PFSK-1 (cell line): ENCODE results near the gene ZNF718.

Experiments used
- FOXP2 ChIP-seq: optimal IDR thresholded peaks from 2 replicates; pipeline ENCODE3; 2011; ENCODE audit warnings: borderline replicate concordance, control low read depth, inconsistent platforms; ENCODE audit not compliant: insufficient read depth; ENCODE audit errors: extremely low read length, extremely low read depth
- POLR2AphosphoS5 ChIP-seq: IDR thresholded peaks from 2 replicates; pipeline ENCODE4 v1.6.1; 2012; ENCODE audit warnings: low read depth, mild to moderate bottlenecking, control low read depth, low read length, moderate library complexity
- SIN3A ChIP-seq: IDR thresholded peaks from 2 replicates; pipeline ENCODE4 v1.6.1; 2012; ENCODE audit warnings: mild to moderate bottlenecking, low read length, moderate library complexity, borderline replicate concordance; ENCODE audit not compliant: insufficient read depth
- TAF1 ChIP-seq: IDR thresholded peaks from 2 replicates; pipeline ENCODE4 v1.6.1; 2012; ENCODE audit warnings: low read length, control low read depth, borderline replicate concordance; ENCODE audit not compliant: insufficient read depth
- TF ChIP-seq, protein P1 (sequence below), 2 experiments: IDR thresholded peaks; 2 replicates each; pipeline versions ENCODE4 v1.6.1 to v1.8.0; 2011 to 2012; ENCODE audit warnings: low read depth in 2 of 2, low read length in 2 of 2, control low read depth in 1 of 2, inconsistent platforms in 1 of 2, mild to moderate bottlenecking in 1 of 2, moderate library complexity in 1 of 2; ENCODE audit not compliant: insufficient read depth in 1 of 2

DNA sequence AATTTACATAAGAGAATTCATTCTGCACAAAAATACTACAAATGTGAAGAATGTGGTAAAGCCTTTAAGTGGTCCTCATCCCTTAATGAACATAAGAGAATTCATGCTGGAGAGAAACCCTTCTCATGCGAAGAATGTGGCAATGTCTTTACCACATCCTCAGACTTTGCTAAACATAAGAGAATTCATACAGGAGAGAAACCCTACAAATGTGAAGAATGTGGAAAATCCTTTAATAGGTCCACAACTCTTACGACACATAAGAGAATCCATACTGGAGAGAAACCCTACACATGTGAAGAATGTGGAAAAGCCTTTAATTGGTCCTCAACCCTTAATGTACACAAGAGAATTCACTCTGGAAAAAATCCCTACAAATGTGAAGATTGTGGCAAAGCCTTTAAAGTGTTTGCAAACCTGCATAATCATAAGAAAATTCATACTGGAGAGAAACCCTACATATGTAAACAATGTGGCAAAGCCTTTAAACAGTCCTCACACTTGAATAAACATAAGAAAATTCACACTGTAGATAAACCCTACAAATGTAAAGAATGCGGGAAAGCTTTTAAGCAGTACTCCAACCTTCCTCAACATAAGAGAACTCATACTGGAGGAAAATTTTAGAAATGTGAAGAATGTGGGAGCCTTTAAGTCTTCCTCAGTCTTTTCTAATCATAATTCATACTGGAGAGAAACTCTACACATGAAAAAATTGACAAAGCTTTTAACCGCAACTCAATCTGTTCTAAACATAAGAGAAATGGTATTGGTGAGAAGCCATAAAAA is 37.4 kb downstream of the ZNF718 start:
- TF ChIP-seq POLR2AphosphoS5 (no peak), TAF1 (no peak), SIN3A (no peak), FOXP2 (no peak)
- TF ChIP-seq, protein P1, sequence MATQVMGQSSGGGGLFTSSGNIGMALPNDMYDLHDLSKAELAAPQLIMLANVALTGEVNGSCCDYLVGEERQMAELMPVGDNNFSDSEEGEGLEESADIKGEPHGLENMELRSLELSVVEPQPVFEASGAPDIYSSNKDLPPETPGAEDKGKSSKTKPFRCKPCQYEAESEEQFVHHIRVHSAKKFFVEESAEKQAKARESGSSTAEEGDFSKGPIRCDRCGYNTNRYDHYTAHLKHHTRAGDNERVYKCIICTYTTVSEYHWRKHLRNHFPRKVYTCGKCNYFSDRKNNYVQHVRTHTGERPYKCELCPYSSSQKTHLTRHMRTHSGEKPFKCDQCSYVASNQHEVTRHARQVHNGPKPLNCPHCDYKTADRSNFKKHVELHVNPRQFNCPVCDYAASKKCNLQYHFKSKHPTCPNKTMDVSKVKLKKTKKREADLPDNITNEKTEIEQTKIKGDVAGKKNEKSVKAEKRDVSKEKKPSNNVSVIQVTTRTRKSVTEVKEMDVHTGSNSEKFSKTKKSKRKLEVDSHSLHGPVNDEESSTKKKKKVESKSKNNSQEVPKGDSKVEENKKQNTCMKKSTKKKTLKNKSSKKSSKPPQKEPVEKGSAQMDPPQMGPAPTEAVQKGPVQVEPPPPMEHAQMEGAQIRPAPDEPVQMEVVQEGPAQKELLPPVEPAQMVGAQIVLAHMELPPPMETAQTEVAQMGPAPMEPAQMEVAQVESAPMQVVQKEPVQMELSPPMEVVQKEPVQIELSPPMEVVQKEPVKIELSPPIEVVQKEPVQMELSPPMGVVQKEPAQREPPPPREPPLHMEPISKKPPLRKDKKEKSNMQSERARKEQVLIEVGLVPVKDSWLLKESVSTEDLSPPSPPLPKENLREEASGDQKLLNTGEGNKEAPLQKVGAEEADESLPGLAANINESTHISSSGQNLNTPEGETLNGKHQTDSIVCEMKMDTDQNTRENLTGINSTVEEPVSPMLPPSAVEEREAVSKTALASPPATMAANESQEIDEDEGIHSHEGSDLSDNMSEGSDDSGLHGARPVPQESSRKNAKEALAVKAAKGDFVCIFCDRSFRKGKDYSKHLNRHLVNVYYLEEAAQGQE (IDR thresholded peaks at IDR 0.05; ENCODE audit: insufficient read depth in 1 of 2, low read depth in 2 of 2, low read length in 2 of 2) = no peak
